Karpas-422 (cell line): ENCODE data around the gene MAGED1. TPM values are rescaled to one million over a fixed set of nuclear protein-coding genes. Genes with fewer than 3 reads are reported as not detected.

ENCODE experiments used
- DNase-seq: peaks from one replicate; pipeline ENCODE4 v3.0.0-alpha.2; 2015
- H2AFZ ChIP-seq: fragments of 200-600 bp; sonication (generic); 2 replicates; pipeline ENCODE4 v1.6.1; 2014; ENCODE audit warnings: antibody characterized with exemption, low read length, mixed read lengths
- H3K27ac ChIP-seq: fragments of 200-600 bp; sonication (generic); 2 replicates; pipeline ENCODE4 v1.5.1; 2014; ENCODE audit warnings: mild to moderate bottlenecking, low read length, moderate library complexity
- H3K27me3 ChIP-seq: fragments of 200-600 bp; sonication (generic); 2 replicates; pipeline ENCODE4 v1.6.1; 2014; ENCODE audit warnings: low read length, mixed read lengths
- H3K36me3 ChIP-seq: fragments of 200-600 bp; sonication (generic); 2 replicates; pipeline ENCODE4 v1.6.1; 2014; ENCODE audit warnings: low read length, mixed read lengths; ENCODE audit not compliant: insufficient read depth
- H3K4me1 ChIP-seq: fragments of 200-600 bp; sonication (generic); 2 replicates; pipeline ENCODE4 v1.6.1; 2014; ENCODE audit warnings: mild to moderate bottlenecking, low read length, mixed read lengths
- H3K4me2 ChIP-seq: fragments of 200-600 bp; sonication (generic); 2 replicates; pipeline ENCODE4 v1.6.1; 2014; ENCODE audit warnings: low read length, low read depth, mild to moderate bottlenecking; ENCODE audit not compliant: poor library complexity, severe bottlenecking
- H3K4me3 ChIP-seq: fragments of 200-600 bp; sonication (generic); 2 replicates; pipeline ENCODE4 v1.5.1; 2014; ENCODE audit warnings: mild to moderate bottlenecking, antibody characterized with exemption, low read length, mixed read lengths
- H3K79me2 ChIP-seq: fragments of 200-600 bp; sonication (generic); 2 replicates; pipeline ENCODE4 v1.6.1; 2014; ENCODE audit warnings: mild to moderate bottlenecking, low read length, mixed read lengths
- H3K9ac ChIP-seq: fragments of 200-600 bp; sonication (generic); 2 replicates; pipeline ENCODE4 v1.6.0; 2014; ENCODE audit warnings: low read length
- H3K9me2 ChIP-seq: fragments of 200-600 bp; sonication (generic), shearing (Covaris generic); replicated peaks from 2 replicates; pipeline ENCODE4 v1.6.0; 2014; ENCODE audit warnings: mild to moderate bottlenecking, low read length, moderate library complexity; ENCODE audit not compliant: insufficient read depth
- H3K9me3 ChIP-seq: fragments of 300-700, 200-600 bp; sonication (generic); 2 replicates; pipeline ENCODE4 v1.6.1; 2014; ENCODE audit warnings: low read length, mixed read lengths
- H4K20me1 ChIP-seq: fragments of 200-600 bp; sonication (generic); 2 replicates; pipeline ENCODE4 v1.6.1; 2014; ENCODE audit warnings: mild to moderate bottlenecking, antibody characterized with exemption, low read length, low read depth; ENCODE audit not compliant: insufficient read depth
- total RNA-seq: library from RNA; depleted of rRNA; stranded (reverse); fragments of >200 nt; shearing (Covaris generic); gene quantifications from 2 replicates; pipeline ENCODE4 v1.2.3, GENCODE V29; 2014; ENCODE audit warnings: low replicate concordance

The MAGED1 gene
- total RNA-seq, 1 experiment from 2014 or later: 93.5 TPM

GRCh38 chrX:51860679-51861078 lies 32.7 kb upstream of the MAGED1 start:
- Histone ChIP-seq H3K27ac (no peak overlapping the region), H4K20me1 (no peaks in the 10 kb centered on the region), H3K27me3 (no peaks in the 10 kb centered on the region), H2AFZ (no peak overlapping the region), H3K9ac (no peak overlapping the region), H3K9me2 (no peaks in the 10 kb centered on the region), H3K9me3 (peaks cover 7% of the 10 kb centered on the region; the same call in 1 of the 2 replicates), H3K79me2 (peaks cover 60% of the 10 kb centered on the region), H3K36me3 (0 out of 2 replicates have a peak, but pooled peaks cover 20% of the 10 kb centered on the region), H3K4me1 (no peaks in the 10 kb centered on the region), H3K4me3 (no peak overlapping the region), H3K4me2 (no peak overlapping the region)
- DNase-seq: peak; percentile 61

GRCh38 chrX:51862920-51863319 lies 30.5 kb upstream of the MAGED1 start:
- Histone ChIP-seq H3K4me3 (no peak overlapping the region), H2AFZ (no peak overlapping the region), H4K20me1 (no peaks in the 10 kb centered on the region), H3K9me2 (no peaks in the 10 kb centered on the region), H3K9ac (no peak overlapping the region), H3K36me3 (peaks cover 15% of the 10 kb centered on the region; the same call in 1 of the 2 replicates), H3K79me2 (peaks cover 67% of the 10 kb centered on the region), H3K27me3 (no peaks in the 10 kb centered on the region), H3K9me3 (no peaks in the 10 kb centered on the region), H3K4me1 (no peaks in the 10 kb centered on the region), H3K27ac (no peak overlapping the region), H3K4me2 (no peak overlapping the region)
- no peak for DNase-seq

- DNase-seq: no peak
- no peaks in the 10 kb centered on the region for H3K9me3 ChIP-seq
- H3K4me2 ChIP-seq: no peak overlapping the region
- no peaks in the 10 kb centered on the region for H3K4me1 ChIP-seq
- peaks cover 15% of the 10 kb centered on the region; the same call in 1 of the 2 replicates for H3K36me3 ChIP-seq
- no peaks in the 10 kb centered on the region for H4K20me1 ChIP-seq
- H3K27me3 ChIP-seq: no peaks in the 10 kb centered on the region
- no peak overlapping the region for H2AFZ ChIP-seq
- no peak overlapping the region for H3K4me3 ChIP-seq
- peaks cover 84% of the 10 kb centered on the region for H3K79me2 ChIP-seq
- H3K27ac ChIP-seq: no peak overlapping the region
- no peak overlapping the region for H3K9ac ChIP-seq
- no peaks in the 10 kb centered on the region for H3K9me2 ChIP-seq
These were observed 27.2 kb upstream of the MAGED1 start for GRCh38 chrX:51866210-51866609.

- H3K9ac ChIP-seq: no peak overlapping the region
- no peak for DNase-seq
- no peak overlapping the region for H3K4me2 ChIP-seq
- no peak overlapping the region for H2AFZ ChIP-seq
- H3K36me3 ChIP-seq: peaks cover 11% of the 10 kb centered on the region; the same call in 1 of the 2 replicates
- peaks cover 80% of the 10 kb centered on the region for H3K79me2 ChIP-seq
- no peak overlapping the region for H3K27ac ChIP-seq
- no peak overlapping the region for H3K4me3 ChIP-seq
- no peaks in the 10 kb centered on the region for H4K20me1 ChIP-seq
- no peaks in the 10 kb centered on the region for H3K9me3 ChIP-seq
- H3K9me2 ChIP-seq: no peaks in the 10 kb centered on the region
- H3K4me1 ChIP-seq: no peaks in the 10 kb centered on the region
- H3K27me3 ChIP-seq: no peaks in the 10 kb centered on the region
These were observed 25.8 kb upstream of the MAGED1 start for GRCh38 chrX:51867626-51868025.

GRCh38 chrX:51870354-51870753 lies 23.1 kb upstream of the MAGED1 start:
- Histone ChIP-seq H4K20me1 (no peaks in the 10 kb centered on the region), H3K9me3 (no peaks in the 10 kb centered on the region), H3K9me2 (no peaks in the 10 kb centered on the region), H3K36me3 (peaks cover 4% of the 10 kb centered on the region; the same call in 1 of the 2 replicates), H3K27me3 (no peaks in the 10 kb centered on the region), H3K9ac (no peak overlapping the region), H3K79me2 (peaks cover 67% of the 10 kb centered on the region), H3K4me3 (no peak overlapping the region), H3K27ac (no peak overlapping the region), H2AFZ (no peak overlapping the region), H3K4me1 (no peaks in the 10 kb centered on the region), H3K4me2 (no peak overlapping the region)
- no peak for DNase-seq

- H3K36me3 ChIP-seq: no peaks in the 10 kb centered on the region
- no peak overlapping the region for H2AFZ ChIP-seq
- H4K20me1 ChIP-seq: no peaks in the 10 kb centered on the region
- no peak overlapping the region for H3K4me3 ChIP-seq
- H3K4me1 ChIP-seq: no peaks in the 10 kb centered on the region
- H3K4me2 ChIP-seq: no peak overlapping the region
- no peak overlapping the region for H3K9ac ChIP-seq
- no peak for DNase-seq
- no peak overlapping the region for H3K27ac ChIP-seq
- no peaks in the 10 kb centered on the region for H3K9me2 ChIP-seq
- H3K9me3 ChIP-seq: no peaks in the 10 kb centered on the region
- peaks cover 61% of the 10 kb centered on the region for H3K79me2 ChIP-seq
- no peaks in the 10 kb centered on the region for H3K27me3 ChIP-seq
These were observed 19.3 kb upstream of the MAGED1 start for GRCh38 chrX:51874123-51874522.

- DNase-seq: no peak
- H3K27me3 ChIP-seq: no peaks in the 10 kb centered on the region
- no peak overlapping the region for H3K4me3 ChIP-seq
- H3K4me2 ChIP-seq: no peak overlapping the region
- H3K36me3 ChIP-seq: no peaks in the 10 kb centered on the region
- H3K9me3 ChIP-seq: no peaks in the 10 kb centered on the region
- no peaks in the 10 kb centered on the region for H4K20me1 ChIP-seq
- no peak overlapping the region for H3K27ac ChIP-seq
- peaks cover 64% of the 10 kb centered on the region for H3K79me2 ChIP-seq
- no peak overlapping the region for H2AFZ ChIP-seq
- H3K9ac ChIP-seq: no peak overlapping the region
- H3K9me2 ChIP-seq: no peaks in the 10 kb centered on the region
- H3K4me1 ChIP-seq: no peaks in the 10 kb centered on the region
These were observed 17.0 kb upstream of the MAGED1 start for GRCh38 chrX:51876441-51876840.

- H3K36me3 ChIP-seq: no peaks in the 10 kb centered on the region
These were observed 15.4 kb upstream of the MAGED1 start for GRCh38 chrX:51878056-51878455.

GRCh38 chrX:51889851-51890250 lies 3.6 kb upstream of the MAGED1 start:
- no peak overlapping the region for H2AFZ ChIP-seq
- H3K9ac ChIP-seq: no peak overlapping the region
- H3K4me3 ChIP-seq: no peak overlapping the region
- peaks cover 23% of the 10 kb centered on the region for H3K79me2 ChIP-seq
- H3K36me3 ChIP-seq: no peaks in the 10 kb centered on the region
- no peaks in the 10 kb centered on the region for H3K9me3 ChIP-seq
- DNase-seq: no peak
- no peaks in the 10 kb centered on the region for H3K9me2 ChIP-seq
- H3K27ac ChIP-seq: peak overlapping the region; percentile 34; the same call in 1 of the 2 replicates
- no peak overlapping the region for H3K4me2 ChIP-seq
- no peaks in the 10 kb centered on the region for H4K20me1 ChIP-seq
- H3K4me1 ChIP-seq: peaks cover 61% of the 10 kb centered on the region
- no peaks in the 10 kb centered on the region for H3K27me3 ChIP-seq

More at GRCh38 chrX:51878056-51878455, 15.4 kb upstream of the MAGED1 start:
- Histone ChIP-seq H3K4me3 (no peak overlapping the region), H3K9ac (no peak overlapping the region), H2AFZ (no peak overlapping the region), H3K4me1 (peaks cover 3% of the 10 kb centered on the region), H3K4me2 (no peak overlapping the region), H3K27ac (no peak overlapping the region), H3K9me2 (no peaks in the 10 kb centered on the region), H3K9me3 (no peaks in the 10 kb centered on the region), H3K27me3 (no peaks in the 10 kb centered on the region), H3K79me2 (peaks cover 67% of the 10 kb centered on the region), H4K20me1 (no peaks in the 10 kb centered on the region)
- no peak for DNase-seq
